HEK293 (cell line): ENCODE results near the gene NAA80.
A peak's percentile ranks its signal among the peaks of the same experiment; 100 is the strongest.

Experiments
- BCL11A ChIP-seq: fragments of 450-650 bp; formaldehyde crosslinking; IDR thresholded peaks from 2 replicates; pipeline ENCODE4 v1.5.1; 2016; ENCODE audit warnings: low read depth, missing biosample characterization, missing genetic modification characterization
- HOXD13 ChIP-seq: sonication (generic); formaldehyde crosslinking; IDR thresholded peaks from 2 replicates; pipeline ENCODE4 v1.8.0; 2022; ENCODE audit warnings: missing genetic modification reagents, borderline replicate concordance
- IKZF3 ChIP-seq: fragments of 450-650 bp; IDR thresholded peaks from 2 replicates; pipeline ENCODE4 v1.5.0; 2018; ENCODE audit warnings: missing biosample characterization, mild to moderate bottlenecking, missing genetic modification characterization, moderate library complexity
- KLF10 ChIP-seq: fragments of 450-650 bp; IDR thresholded peaks from 2 replicates; pipeline ENCODE4 v1.5.1; 2018; ENCODE audit warnings: missing biosample characterization, mild to moderate bottlenecking, missing genetic modification characterization
- SCRT1 ChIP-seq: fragments of 450-650 bp; formaldehyde crosslinking; IDR thresholded peaks from 2 replicates; pipeline ENCODE4 v1.5.1; 2016; ENCODE audit warnings: missing biosample characterization, missing genetic modification characterization, borderline replicate concordance
- TCF7L2 ChIP-seq: IDR thresholded peaks from 2 replicates; pipeline ENCODE4 v1.6.1; 2011; ENCODE audit warnings: low read depth, mild to moderate bottlenecking, inconsistent platforms, low read length, moderate library complexity, borderline replicate concordance
- ZNF146 ChIP-seq: fragments of 450-650 bp; formaldehyde crosslinking; IDR thresholded peaks from 2 replicates; pipeline ENCODE4 v1.5.1; 2016; ENCODE audit warnings: missing biosample characterization, missing genetic modification characterization
- ZNF174 ChIP-seq: fragments of 450-650 bp; formaldehyde crosslinking; IDR thresholded peaks from 2 replicates; pipeline ENCODE4 v1.5.0; 2017; ENCODE audit warnings: missing biosample characterization, mild to moderate bottlenecking, missing genetic modification characterization
- ZNF2 ChIP-seq: fragments of 450-650 bp; formaldehyde crosslinking; IDR thresholded peaks from 2 replicates; pipeline ENCODE4 v1.5.1; 2016; ENCODE audit warnings: missing biosample characterization, missing genetic modification characterization
- ZNF366 ChIP-seq: fragments of 450-650 bp; formaldehyde crosslinking; conservative IDR thresholded peaks from 2 replicates; pipeline ENCODE4 v1.5.1; 2016; ENCODE audit warnings: missing biosample characterization, missing genetic modification characterization
- ZSCAN23 ChIP-seq: fragments of 450-650 bp; formaldehyde crosslinking; IDR thresholded peaks from 2 replicates; pipeline ENCODE4 v1.5.1; 2016; ENCODE audit warnings: missing biosample characterization, missing genetic modification characterization
- ZXDB ChIP-seq: fragments of 450-650 bp; formaldehyde crosslinking; IDR thresholded peaks from 2 replicates; pipeline ENCODE4 v1.5.1; 2016; ENCODE audit warnings: missing biosample characterization, missing genetic modification characterization
- TF ChIP-seq, protein P1 (sequence below): fragments of 450-650 bp; formaldehyde crosslinking; IDR thresholded peaks from 2 replicates; pipeline ENCODE4 v1.5.1; 2016; ENCODE audit warnings: missing biosample characterization, missing genetic modification characterization, borderline replicate concordance
- TF ChIP-seq, protein P2 (sequence below): fragments of 450-650 bp; formaldehyde crosslinking; IDR thresholded peaks from 2 replicates; pipeline ENCODE4 v1.5.1; 2016; ENCODE audit warnings: missing biosample characterization, missing genetic modification characterization
- TF ChIP-seq, protein P3 (sequence below): fragments of 450-650 bp; formaldehyde crosslinking; IDR thresholded peaks from 2 replicates; pipeline ENCODE4 v1.5.1; 2016; ENCODE audit warnings: missing biosample characterization, missing genetic modification characterization
- TF ChIP-seq, protein P4 (sequence below): fragments of 450-650 bp; formaldehyde crosslinking; IDR thresholded peaks from 2 replicates; pipeline ENCODE4 v1.5.1; 2016; ENCODE audit warnings: missing biosample characterization, missing genetic modification characterization
- TF ChIP-seq, protein P5 (sequence below): fragments of 450-650 bp; formaldehyde crosslinking; IDR thresholded peaks from 2 replicates; pipeline ENCODE4 v1.5.1; 2016; ENCODE audit warnings: missing biosample characterization, missing genetic modification characterization
- TF ChIP-seq, protein P6 (sequence below): fragments of 450-650 bp; formaldehyde crosslinking; IDR thresholded peaks from 2 replicates; pipeline ENCODE4 v1.5.1; 2016; ENCODE audit warnings: missing biosample characterization, missing genetic modification characterization

Gene NAA80

DNA sequence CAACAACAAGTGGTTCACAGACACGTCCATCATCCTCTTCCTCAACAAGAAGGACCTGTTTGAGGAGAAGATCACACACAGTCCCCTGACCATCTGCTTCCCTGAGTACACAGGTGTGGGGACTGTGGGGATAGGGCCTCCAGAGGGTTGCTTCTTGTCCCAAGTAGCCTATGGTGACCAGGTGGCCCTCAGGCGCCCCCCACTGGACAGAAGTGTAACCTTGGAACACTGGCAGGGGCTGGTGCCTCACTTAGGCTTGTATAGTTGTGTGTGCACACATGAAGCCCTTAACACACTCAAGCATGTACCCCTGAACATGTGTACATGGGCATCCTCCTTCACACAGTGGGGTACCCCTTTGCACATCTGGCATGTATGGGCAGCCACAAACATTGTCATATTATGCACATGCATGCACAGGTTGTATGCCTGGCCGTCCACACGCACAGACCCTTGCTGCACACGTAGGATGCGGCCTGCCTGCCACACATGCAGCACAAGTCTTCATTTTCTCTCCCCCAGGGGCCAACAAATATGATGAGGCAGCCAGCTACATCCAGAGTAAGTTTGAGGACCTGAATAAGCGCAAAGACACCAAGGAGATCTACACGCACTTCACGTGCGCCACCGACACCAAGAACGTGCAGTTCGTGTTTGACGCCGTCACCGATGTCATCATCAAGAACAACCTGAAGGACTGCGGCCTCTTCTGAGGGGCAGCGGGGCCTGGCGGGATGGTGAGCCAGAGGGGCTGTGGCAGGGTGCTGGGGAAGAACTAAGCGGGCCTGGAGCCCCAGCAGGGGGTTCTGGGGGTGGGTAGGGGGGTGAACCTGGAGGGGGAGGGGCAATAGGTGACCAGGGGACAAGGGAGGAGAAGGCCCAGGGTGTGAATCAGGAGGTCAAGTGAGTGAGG lies 42.0 kb downstream of the NAA80 start (continued):
- TF ChIP-seq TCF7L2 (no peak), BCL11A (no peak), ZNF146 (tag by site-specific recombination) (no peak), SCRT1 (tag by site-specific recombination) (0 out of 2 replicates have a peak, but pooled peaks have one; percentile 36), ZXDB (tag by site-specific recombination) (no peak), ZNF366 (tag by site-specific recombination) (no peak), ZSCAN23 (tag by site-specific recombination) (no peak), ZNF174 (tag by site-specific recombination) (no peak), IKZF3 (tag by site-specific recombination) (no peak), ZNF2 (tag by site-specific recombination) (no peak), HOXD13 (CRISPR knock-in tag) (no peak), KLF10 (tag by site-specific recombination) (no peak)
- TF ChIP-seq, protein P1, sequence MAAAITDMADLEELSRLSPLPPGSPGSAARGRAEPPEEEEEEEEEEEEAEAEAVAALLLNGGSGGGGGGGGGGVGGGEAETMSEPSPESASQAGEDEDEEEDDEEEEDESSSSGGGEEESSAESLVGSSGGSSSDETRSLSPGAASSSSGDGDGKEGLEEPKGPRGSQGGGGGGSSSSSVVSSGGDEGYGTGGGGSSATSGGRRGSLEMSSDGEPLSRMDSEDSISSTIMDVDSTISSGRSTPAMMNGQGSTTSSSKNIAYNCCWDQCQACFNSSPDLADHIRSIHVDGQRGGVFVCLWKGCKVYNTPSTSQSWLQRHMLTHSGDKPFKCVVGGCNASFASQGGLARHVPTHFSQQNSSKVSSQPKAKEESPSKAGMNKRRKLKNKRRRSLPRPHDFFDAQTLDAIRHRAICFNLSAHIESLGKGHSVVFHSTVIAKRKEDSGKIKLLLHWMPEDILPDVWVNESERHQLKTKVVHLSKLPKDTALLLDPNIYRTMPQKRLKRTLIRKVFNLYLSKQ (tag by site-specific recombination) = no peak
- TF ChIP-seq, protein P2, sequence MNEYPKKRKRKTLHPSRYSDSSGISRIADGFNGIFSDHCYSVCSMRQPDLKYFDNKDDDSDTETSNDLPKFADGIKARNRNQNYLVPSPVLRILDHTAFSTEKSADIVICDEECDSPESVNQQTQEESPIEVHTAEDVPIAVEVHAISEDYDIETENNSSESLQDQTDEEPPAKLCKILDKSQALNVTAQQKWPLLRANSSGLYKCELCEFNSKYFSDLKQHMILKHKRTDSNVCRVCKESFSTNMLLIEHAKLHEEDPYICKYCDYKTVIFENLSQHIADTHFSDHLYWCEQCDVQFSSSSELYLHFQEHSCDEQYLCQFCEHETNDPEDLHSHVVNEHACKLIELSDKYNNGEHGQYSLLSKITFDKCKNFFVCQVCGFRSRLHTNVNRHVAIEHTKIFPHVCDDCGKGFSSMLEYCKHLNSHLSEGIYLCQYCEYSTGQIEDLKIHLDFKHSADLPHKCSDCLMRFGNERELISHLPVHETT (tag by site-specific recombination) = no peak
- TF ChIP-seq, protein P3, sequence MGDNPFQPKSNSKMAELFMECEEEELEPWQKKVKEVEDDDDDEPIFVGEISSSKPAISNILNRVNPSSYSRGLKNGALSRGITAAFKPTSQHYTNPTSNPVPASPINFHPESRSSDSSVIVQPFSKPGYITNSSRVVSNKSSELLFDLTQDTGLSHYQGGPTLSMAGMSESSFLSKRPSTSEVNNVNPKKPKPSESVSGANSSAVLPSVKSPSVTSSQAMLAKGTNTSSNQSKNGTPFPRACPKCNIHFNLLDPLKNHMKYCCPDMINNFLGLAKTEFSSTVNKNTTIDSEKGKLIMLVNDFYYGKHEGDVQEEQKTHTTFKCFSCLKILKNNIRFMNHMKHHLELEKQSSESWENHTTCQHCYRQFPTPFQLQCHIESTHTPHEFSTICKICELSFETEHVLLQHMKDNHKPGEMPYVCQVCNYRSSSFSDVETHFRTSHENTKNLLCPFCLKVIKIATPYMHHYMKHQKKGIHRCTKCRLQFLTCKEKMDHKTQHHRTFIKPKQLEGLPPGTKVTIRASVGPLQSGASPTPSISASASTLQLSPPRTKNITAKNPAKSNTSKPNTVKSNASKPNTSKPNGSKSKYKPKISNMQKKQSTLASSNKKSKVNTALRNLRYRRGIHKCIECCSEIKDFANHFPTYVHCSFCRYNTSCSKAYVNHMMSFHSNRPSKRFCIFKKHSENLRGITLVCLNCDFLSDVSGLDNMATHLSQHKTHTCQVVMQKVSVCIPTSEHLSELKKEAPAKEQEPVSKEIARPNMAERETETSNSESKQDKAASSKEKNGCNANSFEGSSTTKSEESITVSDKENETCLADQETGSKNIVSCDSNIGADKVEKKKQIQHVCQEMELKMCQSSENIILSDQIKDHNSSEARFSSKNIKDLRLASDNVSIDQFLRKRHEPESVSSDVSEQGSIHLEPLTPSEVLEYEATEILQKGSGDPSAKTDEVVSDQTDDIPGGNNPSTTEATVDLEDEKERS (tag by site-specific recombination) = no peak
- TF ChIP-seq, protein P4, sequence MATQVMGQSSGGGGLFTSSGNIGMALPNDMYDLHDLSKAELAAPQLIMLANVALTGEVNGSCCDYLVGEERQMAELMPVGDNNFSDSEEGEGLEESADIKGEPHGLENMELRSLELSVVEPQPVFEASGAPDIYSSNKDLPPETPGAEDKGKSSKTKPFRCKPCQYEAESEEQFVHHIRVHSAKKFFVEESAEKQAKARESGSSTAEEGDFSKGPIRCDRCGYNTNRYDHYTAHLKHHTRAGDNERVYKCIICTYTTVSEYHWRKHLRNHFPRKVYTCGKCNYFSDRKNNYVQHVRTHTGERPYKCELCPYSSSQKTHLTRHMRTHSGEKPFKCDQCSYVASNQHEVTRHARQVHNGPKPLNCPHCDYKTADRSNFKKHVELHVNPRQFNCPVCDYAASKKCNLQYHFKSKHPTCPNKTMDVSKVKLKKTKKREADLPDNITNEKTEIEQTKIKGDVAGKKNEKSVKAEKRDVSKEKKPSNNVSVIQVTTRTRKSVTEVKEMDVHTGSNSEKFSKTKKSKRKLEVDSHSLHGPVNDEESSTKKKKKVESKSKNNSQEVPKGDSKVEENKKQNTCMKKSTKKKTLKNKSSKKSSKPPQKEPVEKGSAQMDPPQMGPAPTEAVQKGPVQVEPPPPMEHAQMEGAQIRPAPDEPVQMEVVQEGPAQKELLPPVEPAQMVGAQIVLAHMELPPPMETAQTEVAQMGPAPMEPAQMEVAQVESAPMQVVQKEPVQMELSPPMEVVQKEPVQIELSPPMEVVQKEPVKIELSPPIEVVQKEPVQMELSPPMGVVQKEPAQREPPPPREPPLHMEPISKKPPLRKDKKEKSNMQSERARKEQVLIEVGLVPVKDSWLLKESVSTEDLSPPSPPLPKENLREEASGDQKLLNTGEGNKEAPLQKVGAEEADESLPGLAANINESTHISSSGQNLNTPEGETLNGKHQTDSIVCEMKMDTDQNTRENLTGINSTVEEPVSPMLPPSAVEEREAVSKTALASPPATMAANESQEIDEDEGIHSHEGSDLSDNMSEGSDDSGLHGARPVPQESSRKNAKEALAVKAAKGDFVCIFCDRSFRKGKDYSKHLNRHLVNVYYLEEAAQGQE (tag by site-specific recombination) = no peak
- TF ChIP-seq, protein P5, sequence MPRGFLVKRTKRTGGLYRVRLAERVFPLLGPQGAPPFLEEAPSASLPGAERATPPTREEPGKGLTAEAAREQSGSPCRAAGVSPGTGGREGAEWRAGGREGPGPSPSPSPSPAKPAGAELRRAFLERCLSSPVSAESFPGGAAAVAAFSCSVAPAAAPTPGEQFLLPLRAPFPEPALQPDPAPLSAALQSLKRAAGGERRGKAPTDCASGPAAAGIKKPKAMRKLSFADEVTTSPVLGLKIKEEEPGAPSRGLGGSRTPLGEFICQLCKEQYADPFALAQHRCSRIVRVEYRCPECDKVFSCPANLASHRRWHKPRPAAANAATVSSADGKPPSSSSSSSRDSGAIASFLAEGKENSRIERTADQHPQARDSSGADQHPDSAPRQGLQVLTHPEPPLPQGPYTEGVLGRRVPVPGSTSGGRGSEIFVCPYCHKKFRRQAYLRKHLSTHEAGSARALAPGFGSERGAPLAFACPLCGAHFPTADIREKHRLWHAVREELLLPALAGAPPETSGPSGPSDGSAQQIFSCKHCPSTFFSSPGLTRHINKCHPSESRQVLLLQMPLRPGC (tag by site-specific recombination) = no peak
- TF ChIP-seq, protein P6, sequence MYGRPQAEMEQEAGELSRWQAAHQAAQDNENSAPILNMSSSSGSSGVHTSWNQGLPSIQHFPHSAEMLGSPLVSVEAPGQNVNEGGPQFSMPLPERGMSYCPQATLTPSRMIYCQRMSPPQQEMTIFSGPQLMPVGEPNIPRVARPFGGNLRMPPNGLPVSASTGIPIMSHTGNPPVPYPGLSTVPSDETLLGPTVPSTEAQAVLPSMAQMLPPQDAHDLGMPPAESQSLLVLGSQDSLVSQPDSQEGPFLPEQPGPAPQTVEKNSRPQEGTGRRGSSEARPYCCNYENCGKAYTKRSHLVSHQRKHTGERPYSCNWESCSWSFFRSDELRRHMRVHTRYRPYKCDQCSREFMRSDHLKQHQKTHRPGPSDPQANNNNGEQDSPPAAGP = no peak
